T-cell (primary cell): Measurements from ENCODE around the gene PPT2. TPM values are rescaled to one million over a fixed set of nuclear protein-coding genes. Genes with fewer than 3 reads are reported as not detected.

Source experiments
- ATAC-seq, 4 experiments: fragments of 200-7000 bp in 3 of 4; fragments of 150-1000 bp in 1 of 4; cut with Tn5 transposase; replicated peaks in 1 of 4; 1 replicate in 3 of 4; 2 replicates in 1 of 4; pipeline ENCODE4 v1.10.0; 2021; ENCODE audit warnings: moderate library complexity in 3 of 4, mild to moderate bottlenecking in 2 of 4, moderate number of reproducible peaks in 1 of 4
- CTCF ChIA-PET, 2 donors: fragments of 300-600 bp; sonication (Branson Sonifier 250); formaldehyde crosslinking; loops; one replicate each; lab custom pipeline; 2022; ENCODE audit warnings: antibody characterized with exemption in 2 of 2; lab: Charles Lee
- POLR2A ChIA-PET, 2 donors: fragments of 300-600 bp; sonication (Branson Sonifier 250); formaldehyde crosslinking; loops; one replicate each; lab custom pipeline; 2022; ENCODE audit warnings: antibody characterized with exemption in 2 of 2; lab: Charles Lee
- DNase-seq, 35 experiments: peaks; one replicate each; pipeline versions ENCODE4 v3.0.0 to v3.0.0-alpha.2; 2013 to 2023
- H3K27ac ChIP-seq: one replicate; pipeline ENCODE4 v1.5.1; 2013; ENCODE audit warnings: low read length
- H3K27me3 ChIP-seq, 2 experiments: replicated peaks in 1 of 2; 1 replicate in 1 of 2; 2 replicates in 1 of 2; pipeline versions ENCODE4 v1.6.1 to v1.7.0; 2013; ENCODE audit warnings: low read length in 1 of 2, mixed read lengths in 1 of 2; ENCODE audit not compliant: control insufficient read depth in 2 of 2, insufficient read depth in 2 of 2; ENCODE audit errors: extremely low read depth in 1 of 2
- H3K36me3 ChIP-seq, 2 donors: 1 replicate in 1 of 2; 2 replicates in 1 of 2; pipeline versions ENCODE4 v1.6.1 to v1.7.0; 2013; ENCODE audit warnings: low read length in 1 of 2; ENCODE audit not compliant: control insufficient read depth in 2 of 2, insufficient read depth in 1 of 2; ENCODE audit errors: extremely low read depth in 1 of 2
- H3K4me1 ChIP-seq, 2 experiments: 1 replicate in 1 of 2; 2 replicates in 1 of 2; pipeline versions ENCODE4 v1.6.1 to v1.7.0; 2013; ENCODE audit warnings: low read length in 2 of 2, mixed read lengths in 1 of 2; ENCODE audit not compliant: insufficient read depth in 2 of 2, control insufficient read depth in 1 of 2; ENCODE audit errors: extremely low read depth in 1 of 2
- H3K4me3 ChIP-seq, 2 donors: 1 replicate in 1 of 2; 2 replicates in 1 of 2; pipeline versions ENCODE4 v1.5.1 to v1.7.0; 2013; ENCODE audit warnings: mild to moderate bottlenecking in 2 of 2, low read length in 1 of 2, moderate library complexity in 1 of 2; ENCODE audit not compliant: control insufficient read depth in 1 of 2; ENCODE audit errors: extremely low read depth in 1 of 2
- H3K9me3 ChIP-seq: 2 replicates; pipeline ENCODE4 v1.7.0; 2013
- H3K27ac Mint-ChIP-seq, 2 donors: one replicate each; pipeline ENCODE4 v1.8.0; 2020 to 2021; ENCODE audit warnings: mild to moderate bottlenecking in 2 of 2, mixed read lengths in 2 of 2
- H3K27me3 Mint-ChIP-seq, 2 donors: one replicate each; pipeline ENCODE4 v1.8.0; 2021 to 2022; ENCODE audit warnings: mixed read lengths in 2 of 2
- H3K36me3 Mint-ChIP-seq: one replicate; pipeline ENCODE4 v1.8.0; 2021; ENCODE audit warnings: mixed read lengths
- H3K4me1 Mint-ChIP-seq, 3 donors: one replicate each; pipeline ENCODE4 v1.8.0; 2020 to 2022; ENCODE audit warnings: mixed read lengths in 3 of 3, mild to moderate bottlenecking in 1 of 3
- H3K4me3 Mint-ChIP-seq, 3 donors: one replicate each; pipeline ENCODE4 v1.8.0; 2020 to 2022; ENCODE audit warnings: mild to moderate bottlenecking in 3 of 3, mixed read lengths in 3 of 3, moderate library complexity in 3 of 3
- H3K9me3 Mint-ChIP-seq, 3 donors: one replicate each; pipeline ENCODE4 v1.8.0; 2020 to 2022; ENCODE audit warnings: mixed read lengths in 3 of 3
- WGBS: methylation state at CpG from one replicate; pipeline ENCODE4 v1.1.5; 2013; ENCODE audit warnings: missing lambda C conversion rate; ENCODE audit not compliant: insufficient coverage; 5-methylcytosine and 5-hydroxymethylcytosine counted together
- total RNA-seq, 35 experiments: library from RNA in 6 of 35; stranded (reverse) in 6 of 35; fragments of 120-200 nt in 1 of 35; gene quantifications; one replicate each; pipeline versions ENCODE4 v1.2.1 to v1.2.4 and lab custom pipeline; 2013 to 2026

The PPT2 gene
- total RNA-seq, 5 donors from 2014 or later (not counting 1 experiment from before 2014, with no cell fraction given) = 11.2 to 25.6 (median 19.3) TPM

DNA sequence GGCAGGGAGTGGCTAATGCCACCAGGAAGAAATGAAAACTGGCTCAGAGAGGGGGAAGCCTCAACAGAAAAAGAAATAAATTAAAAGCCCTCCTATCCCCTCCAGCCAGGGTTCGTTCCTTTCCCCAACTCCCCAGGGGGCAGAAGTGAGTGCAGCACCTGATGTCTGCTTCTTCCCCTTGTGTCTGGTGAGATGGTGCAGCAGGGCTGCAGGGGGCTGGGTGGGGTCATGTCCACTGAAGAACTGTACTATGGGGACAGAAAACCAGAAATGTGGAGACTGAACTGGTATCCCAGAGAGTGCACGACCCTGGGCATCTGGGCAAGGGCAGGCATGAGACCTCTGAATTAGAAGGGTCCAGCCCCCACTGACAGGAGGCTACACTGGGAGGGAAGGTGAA lies 14.4 kb downstream of the PPT2 start:
- 70% methylated on average over 1 of the region's 2 CpGs for WGBS
- CTCF ChIA-PET = no interaction called here

DNA sequence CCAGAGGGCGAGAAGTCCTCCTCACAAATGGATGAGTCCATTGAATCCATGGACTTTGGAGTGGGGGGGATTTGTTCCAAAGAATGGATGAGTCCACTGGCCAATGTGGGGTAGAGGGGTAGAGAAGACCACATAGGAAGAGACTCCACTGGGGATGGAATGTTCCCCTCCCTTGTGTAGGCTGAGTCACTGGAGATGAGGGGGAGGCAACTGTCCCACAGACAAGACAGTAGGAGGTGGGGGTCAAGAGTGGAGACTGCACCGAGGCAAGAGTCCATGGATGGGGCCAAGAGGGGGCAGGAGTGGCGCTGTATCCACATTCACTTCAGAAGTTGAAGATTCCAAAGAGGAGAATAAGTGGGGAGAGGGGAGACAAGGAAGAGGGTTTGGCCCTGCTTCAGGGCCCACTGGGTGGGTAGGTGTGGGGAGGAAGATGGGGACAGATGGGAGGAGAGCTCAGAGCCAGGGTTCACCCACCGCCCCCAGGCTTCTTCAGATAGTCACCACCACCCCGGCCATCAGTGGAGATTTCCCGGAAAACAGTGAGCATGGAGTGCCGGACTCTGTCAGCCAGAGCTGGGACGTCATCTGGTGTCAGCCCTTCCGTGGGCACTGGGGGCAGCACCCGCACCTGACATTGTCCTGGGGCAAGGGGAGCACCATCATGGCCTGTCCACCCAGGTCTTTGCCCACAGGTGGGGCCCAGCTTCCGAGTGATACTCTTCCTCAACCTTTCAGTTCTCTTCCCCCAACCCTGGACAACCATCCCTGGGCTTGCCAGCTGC lies 15.1 kb downstream of the PPT2 start:
- Mint-ChIP-seq H3K27me3 (no peaks in the 10 kb centered on the region), H3K4me1 (peaks cover 20 to 27% (median 20%) of the 10 kb centered on the region in 3 donors), H3K9me3 (no peaks in the 10 kb centered on the region), H3K27ac (no peak overlapping the region), H3K4me3 (no peak overlapping the region), H3K36me3 (peaks cover 40% of the 10 kb centered on the region)
- Histone ChIP-seq H3K27ac (no peak overlapping the region), H3K36me3 (peaks cover 3 to 38% of the 10 kb centered on the region in 2 donors), H3K4me1 (peaks cover 13 to 16% of the 10 kb centered on the region in 2 experiments), H3K4me3 (no peak overlapping the region), H3K27me3 (no peaks in the 10 kb centered on the region), H3K9me3 (no peaks in the 10 kb centered on the region)
- CTCF ChIA-PET = no interaction called here
- POLR2A ChIA-PET = no interaction called here
- 94% methylated on average over 8 of the region's 11 CpGs for WGBS
- no peak for ATAC-seq
- DNase-seq = no peak

More for the DNA sequence above, 14.4 kb downstream of the PPT2 start:
- peaks cover 3 to 38% of the 10 kb centered on the region in 2 donors for H3K36me3 ChIP-seq
- peaks cover 13 to 20% (median 14%) of the 10 kb centered on the region in 3 donors for H3K4me1 Mint-ChIP-seq
- H3K27ac ChIP-seq = no peak overlapping the region
- H3K27me3 ChIP-seq = no peaks in the 10 kb centered on the region
- no peaks in the 10 kb centered on the region for H3K27me3 Mint-ChIP-seq
- DNase-seq (no peak), ATAC-seq (no peak)
- POLR2A ChIA-PET = no interaction called here
- no peak overlapping the region for H3K4me3 ChIP-seq
- no peaks in the 10 kb centered on the region for H3K9me3 ChIP-seq
- H3K9me3 Mint-ChIP-seq = no peaks in the 10 kb centered on the region
- H3K4me1 ChIP-seq = peaks cover 6 to 10% of the 10 kb centered on the region in 2 experiments
- H3K4me3 Mint-ChIP-seq = no peak overlapping the region
- peaks cover 40% of the 10 kb centered on the region for H3K36me3 Mint-ChIP-seq
- no peak overlapping the region for H3K27ac Mint-ChIP-seq

DNA sequence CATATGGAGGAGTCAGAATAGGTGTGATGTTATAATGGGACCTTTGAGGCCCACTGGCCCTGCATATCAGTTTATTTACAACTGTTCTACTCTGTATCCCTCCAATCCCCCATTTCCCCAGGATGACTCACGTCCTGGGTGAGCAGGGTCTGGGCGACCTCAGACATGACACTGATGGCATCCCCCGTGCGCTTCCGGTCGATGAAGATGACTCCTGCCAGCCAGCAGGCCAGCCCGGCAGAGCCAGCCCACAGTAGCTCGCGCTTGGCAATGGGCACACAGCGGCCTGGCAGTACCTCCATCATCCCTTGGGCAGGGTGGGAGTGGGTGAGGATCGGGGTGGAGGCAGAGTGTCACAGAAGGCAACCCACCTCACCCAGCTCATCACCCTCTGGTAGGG lies 16.4 kb downstream of the PPT2 start:
- H3K9me3 Mint-ChIP-seq = no peaks in the 10 kb centered on the region
- no peak for ATAC-seq
- H3K27me3 Mint-ChIP-seq = no peaks in the 10 kb centered on the region
- Histone ChIP-seq H3K27me3 (no peaks in the 10 kb centered on the region), H3K27ac (no peak overlapping the region), H3K4me1 (peaks cover 23 to 28% of the 10 kb centered on the region in 2 experiments), H3K4me3 (no peak overlapping the region), H3K9me3 (no peaks in the 10 kb centered on the region), H3K36me3 (peaks cover 3 to 38% of the 10 kb centered on the region in 2 donors)
- ChIA-PET CTCF (no interaction called here), POLR2A (no interaction called here)
- peaks cover 33 to 40% (median 33%) of the 10 kb centered on the region in 3 donors for H3K4me1 Mint-ChIP-seq
- no peak overlapping the region for H3K27ac Mint-ChIP-seq
- no peak overlapping the region for H3K4me3 Mint-ChIP-seq
- WGBS = 95% methylated on average over 8 of the region's 11 CpGs
- no peak for DNase-seq
- H3K36me3 Mint-ChIP-seq = peaks cover 36% of the 10 kb centered on the region

DNA sequence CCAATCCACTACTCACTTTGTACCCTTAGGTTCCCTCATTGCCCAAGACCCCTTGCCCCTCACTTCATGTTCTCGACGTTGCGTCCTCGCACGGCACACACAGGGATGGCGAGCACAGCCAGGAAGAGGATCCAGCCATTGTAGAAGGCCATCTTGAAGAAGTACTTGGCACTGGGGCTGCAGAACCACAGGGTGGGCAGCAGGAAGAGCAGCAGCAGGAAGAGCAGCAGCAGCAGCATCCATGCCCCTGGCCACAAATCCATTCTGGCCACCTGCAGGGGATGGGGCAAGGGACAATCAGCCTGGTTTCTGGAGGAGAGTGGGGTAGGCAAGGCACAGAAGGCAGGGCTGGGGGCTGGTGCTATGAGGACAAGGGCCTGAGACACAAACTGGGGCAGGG lies 17.3 kb downstream of the PPT2 start:
- Histone ChIP-seq H3K36me3 (peaks cover 3 to 38% of the 10 kb centered on the region in 2 donors), H3K9me3 (no peaks in the 10 kb centered on the region), H3K27me3 (no peaks in the 10 kb centered on the region), H3K4me1 (peaks cover 30 to 31% of the 10 kb centered on the region in 2 experiments), H3K4me3 (no peak overlapping the region), H3K27ac (no peak overlapping the region)
- 98% methylated on average over 6 of the region's 6 CpGs for WGBS
- Mint-ChIP-seq H3K4me1 (peaks cover 38 to 46% (median 39%) of the 10 kb centered on the region in 3 donors), H3K27ac (peak overlapping the region in 1 of 2 donors; percentile 72), H3K4me3 (peak overlapping the region in 1 of 3 donors; percentile 8), H3K36me3 (peaks cover 36% of the 10 kb centered on the region), H3K27me3 (no peaks in the 10 kb centered on the region), H3K9me3 (no peaks in the 10 kb centered on the region)
- DNase-seq = no peak
- ChIA-PET CTCF (no interaction called here), POLR2A (no interaction called here)
- ATAC-seq = no peak

DNA sequence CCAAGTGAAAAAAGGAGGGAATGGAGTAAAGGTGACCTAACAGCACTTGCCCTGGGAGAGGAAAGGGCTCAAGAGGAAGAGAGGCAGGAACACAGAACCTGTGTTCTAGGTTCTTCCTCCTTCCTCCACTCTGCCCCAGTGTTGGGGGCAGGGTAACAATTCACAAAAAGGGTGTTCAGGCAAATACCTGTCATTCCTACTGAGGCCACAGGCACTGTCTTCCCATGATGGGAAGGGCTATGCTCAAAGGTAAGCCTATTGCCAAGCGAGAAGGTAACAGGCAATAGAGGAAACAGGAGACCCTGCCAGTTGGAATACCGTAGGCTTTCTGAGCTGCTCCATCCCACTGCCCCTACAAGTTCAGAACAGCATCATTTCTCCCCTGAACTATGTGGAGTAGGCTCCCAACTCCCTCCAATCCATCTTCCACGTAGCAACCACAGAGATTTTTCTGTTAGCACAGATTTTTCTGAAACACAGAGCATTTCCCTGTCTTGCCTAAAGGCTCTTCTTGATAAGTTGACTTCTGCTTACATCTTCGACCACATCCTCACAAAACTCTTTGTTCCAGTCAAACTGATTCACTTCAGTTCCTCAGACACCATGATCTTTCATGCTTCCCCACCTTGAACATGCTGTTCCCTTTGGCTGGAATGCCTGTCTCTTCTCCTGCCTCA lies 19.2 kb downstream of the PPT2 start:
- H3K36me3 ChIP-seq = peaks cover 3 to 30% of the 10 kb centered on the region in 2 donors
- DNase-seq = no peak
- ChIA-PET CTCF (no interaction called here), POLR2A (interaction anchor here in 1 of 2 donors (0.6 kb wide), 1 partner anchor 1560 kb away, joined by 3 read pairs; no protein-coding TSS in a partner anchor)
- no peaks in the 10 kb centered on the region for H3K27me3 Mint-ChIP-seq
- H3K36me3 Mint-ChIP-seq = peaks cover 28% of the 10 kb centered on the region
- H3K9me3 Mint-ChIP-seq = no peaks in the 10 kb centered on the region
- ATAC-seq = no peak
- no peaks in the 10 kb centered on the region for H3K9me3 ChIP-seq
- no peak overlapping the region for H3K27ac ChIP-seq
- H3K27me3 ChIP-seq = no peaks in the 10 kb centered on the region
- no peak overlapping the region for H3K4me3 ChIP-seq
- H3K4me3 Mint-ChIP-seq = peak overlapping the region in 1 of 3 donors; percentile 95
- WGBS = 56% methylated on average over 4 of the region's 4 CpGs
- H3K4me1 ChIP-seq = peaks cover 41 to 45% of the 10 kb centered on the region in 2 experiments
- peak overlapping the region; percentile 64 to 81 for H3K27ac Mint-ChIP-seq
- H3K4me1 Mint-ChIP-seq = peaks cover 53 to 64% (median 55%) of the 10 kb centered on the region in 3 donors

DNA sequence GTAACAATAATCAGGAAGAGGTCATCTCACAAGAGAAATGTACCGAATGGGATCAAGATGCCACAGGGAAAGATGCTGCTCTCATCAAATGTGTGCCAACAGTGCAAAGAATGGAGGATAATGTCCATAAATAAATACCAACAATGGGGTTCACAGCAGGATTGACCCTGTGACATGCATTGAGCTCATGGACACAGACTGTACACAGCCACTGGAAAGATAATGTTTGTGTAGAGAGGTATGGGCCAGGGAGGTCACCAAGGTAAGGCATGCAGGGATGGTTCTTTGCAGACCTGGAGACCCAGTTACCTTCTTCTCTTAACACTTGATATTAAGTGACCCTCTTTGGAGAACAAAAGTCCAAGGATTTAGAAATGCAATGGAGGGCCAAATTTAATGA lies 20.5 kb downstream of the PPT2 start:
- Histone ChIP-seq H3K36me3 (peaks cover 3 to 18% of the 10 kb centered on the region in 2 donors), H3K27ac (no peak overlapping the region), H3K4me1 (peaks cover 46 to 54% of the 10 kb centered on the region in 2 experiments), H3K27me3 (no peaks in the 10 kb centered on the region), H3K9me3 (no peaks in the 10 kb centered on the region), H3K4me3 (no peak overlapping the region)
- H3K27me3 Mint-ChIP-seq = no peaks in the 10 kb centered on the region
- no peaks in the 10 kb centered on the region for H3K9me3 Mint-ChIP-seq
- peak overlapping the region; percentile 92 to 98 (median 95) for H3K4me3 Mint-ChIP-seq
- ATAC-seq (no peak), DNase-seq (no peak)
- H3K4me1 Mint-ChIP-seq = peaks cover 62 to 76% (median 65%) of the 10 kb centered on the region in 3 donors
- 100% methylated on average over 1 of the region's 1 CpG for WGBS
- ChIA-PET POLR2A (no interaction called here), CTCF (no interaction called here)
- peaks cover 17% of the 10 kb centered on the region for H3K36me3 Mint-ChIP-seq
- H3K27ac Mint-ChIP-seq = peak overlapping the region; percentile 4 to 81
